ENCODE results near the gene SMARCA2.

The SMARCA2 gene

GRCh38 chr9:2055203-2055658 is 40.1 kb downstream of the SMARCA2 start:
- no peak for TF ChIP-seq CTCF (IDR thresholded peaks at IDR 0.05; ENCODE audit: low read depth, low read length)
- DNase-seq (ENCODE audit: extremely low read depth, low read depth), result no peak

GRCh38 chr9:2059274-2059929 is 44.3 kb downstream of the SMARCA2 start:
- no peak for TF ChIP-seq CTCF (IDR thresholded peaks at IDR 0.05; ENCODE audit: low read depth, low read length)
- no peak for DNase-seq (ENCODE audit: extremely low read depth, low read depth)

DNA sequence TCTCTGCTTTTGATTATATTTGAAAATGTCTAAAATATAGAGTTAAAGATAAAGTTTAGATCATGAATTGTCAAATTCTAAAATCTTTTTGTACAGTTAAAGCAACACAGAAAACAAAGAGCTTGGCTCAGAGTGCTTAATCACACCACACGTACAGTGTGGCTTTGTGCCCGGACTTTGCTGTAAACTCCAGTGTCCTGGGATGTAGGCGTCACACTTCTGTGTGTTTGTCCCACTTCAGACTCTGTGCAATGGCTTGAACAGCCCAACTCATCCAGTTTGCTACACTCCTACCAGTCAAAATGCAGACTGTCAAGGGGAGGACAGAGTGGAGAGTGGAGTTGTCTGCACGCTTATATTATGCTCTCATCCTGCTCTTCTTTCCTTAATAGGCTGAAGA is 45.3 kb downstream of the SMARCA2 start:
- DNase-seq (ENCODE audit: extremely low read depth, low read depth), result no peak
- no peak for TF ChIP-seq CTCF (IDR thresholded peaks at IDR 0.05; ENCODE audit: low read depth, low read length)

DNA sequence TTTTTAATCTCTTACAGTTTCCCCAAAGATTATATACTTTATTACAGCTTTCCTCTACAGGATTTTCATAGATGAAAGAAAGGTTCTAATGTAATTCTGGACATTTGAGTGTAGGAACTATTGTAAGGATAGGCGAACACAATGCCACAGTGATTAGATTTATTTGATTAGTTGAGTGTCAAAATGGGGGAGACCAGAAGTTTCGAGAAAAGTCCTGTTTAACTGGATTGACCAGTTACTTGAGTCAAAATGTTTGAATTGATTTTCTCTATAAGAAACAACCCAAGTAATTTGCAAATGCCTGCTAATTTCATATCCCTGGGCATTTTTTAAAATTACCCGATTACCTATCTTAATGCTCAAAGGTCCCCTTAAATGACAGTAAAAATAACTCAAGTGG is 50.6 kb downstream of the SMARCA2 start:
- no peak for DNase-seq (ENCODE audit: extremely low read depth, low read depth)
- no peak for TF ChIP-seq CTCF (IDR thresholded peaks at IDR 0.05; ENCODE audit: low read depth, low read length)

DNA sequence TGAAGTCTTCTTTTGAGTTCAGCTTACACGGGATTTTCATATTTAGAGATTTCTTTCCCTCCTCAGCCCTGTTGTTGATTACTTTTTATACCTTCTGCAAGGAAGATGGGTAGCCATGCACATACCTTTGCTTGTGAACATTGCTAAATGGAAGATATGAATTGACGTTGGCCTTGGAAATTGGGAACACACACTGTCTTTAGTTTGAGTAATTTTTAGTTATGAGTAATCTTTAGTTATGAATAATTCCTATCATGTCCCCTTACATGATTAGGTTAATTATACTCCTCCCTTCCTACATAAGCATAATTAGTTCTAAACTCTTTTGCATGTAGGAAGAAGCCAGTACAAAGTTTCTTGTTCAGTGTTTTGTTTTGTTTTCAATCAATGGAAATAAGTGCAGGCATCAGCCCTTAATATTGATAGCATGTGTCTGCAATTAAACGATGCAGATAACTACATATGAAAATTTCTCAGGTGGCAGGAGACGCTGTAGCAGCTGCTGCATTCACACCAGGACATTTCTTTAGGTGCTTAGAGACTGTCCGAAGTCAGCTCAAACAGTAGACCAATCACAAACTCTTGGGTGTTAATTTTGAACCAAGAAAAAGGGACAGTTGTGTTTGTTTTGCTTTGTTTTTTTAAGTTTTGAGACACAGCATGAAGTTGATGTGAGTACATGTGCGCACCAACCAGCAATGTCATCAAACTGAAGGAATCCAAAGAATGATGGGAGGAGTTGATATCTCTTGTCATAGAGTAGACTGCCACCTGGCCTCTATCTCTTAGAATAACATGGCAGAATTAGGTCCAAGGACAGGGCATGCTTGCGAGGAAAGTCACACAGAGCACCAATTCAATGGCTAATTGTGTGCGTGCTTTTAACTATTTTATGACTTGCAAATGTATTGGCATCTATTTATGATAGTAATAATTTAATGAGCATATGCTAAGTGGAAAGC is 51.4 kb downstream of the SMARCA2 start:
- DNase-seq (ENCODE audit: extremely low read depth, low read depth), result no peak

DNA sequence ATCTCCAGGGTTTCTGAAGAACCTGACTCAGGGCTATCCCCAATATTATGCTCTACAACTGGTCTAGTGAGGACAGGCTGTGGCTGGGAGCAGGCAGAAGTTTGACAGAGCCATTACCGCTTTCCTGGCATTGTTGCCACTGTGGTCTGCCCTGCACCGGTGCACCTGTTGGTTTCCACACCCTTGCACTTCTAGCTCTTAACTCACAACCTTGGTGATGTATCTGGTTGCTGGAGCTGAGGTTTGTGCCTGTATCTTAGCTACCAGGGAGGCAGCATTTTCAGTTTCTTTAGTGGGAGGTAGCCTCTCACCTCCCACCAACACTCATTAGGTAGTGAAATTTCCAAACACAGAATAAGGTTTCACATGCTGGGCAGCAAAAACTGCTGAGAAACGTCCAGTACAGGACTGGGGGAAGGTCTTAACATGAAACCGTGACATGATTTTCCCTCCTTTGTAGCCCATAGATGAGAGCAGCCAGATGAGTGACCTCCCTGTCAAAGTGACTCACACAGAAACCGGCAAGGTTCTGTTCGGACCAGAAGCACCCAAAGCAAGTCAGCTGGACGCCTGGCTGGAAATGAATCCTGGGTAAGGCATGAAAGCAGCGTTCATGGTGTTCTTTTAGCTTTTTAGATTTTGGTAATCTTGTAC is 57.7 kb downstream of the SMARCA2 start:
- no peak for DNase-seq (ENCODE audit: extremely low read depth, low read depth)
- no peak for TF ChIP-seq CTCF (IDR thresholded peaks at IDR 0.05; ENCODE audit: low read depth, low read length)

More for the DNA sequence above, 51.4 kb downstream of the SMARCA2 start:
- no peak; the same call in 1 of the 2 replicates for TF ChIP-seq CTCF (IDR thresholded peaks at IDR 0.05; ENCODE audit: low read depth, low read length)
